Measurements from ENCODE around the gene GARIN5B. TPM values are rescaled to one million over a fixed set of nuclear protein-coding genes. Genes with fewer than 3 reads are reported as not detected.

GARIN5B gene
- polyA plus RNA-seq, 1 of the 3 experiments (the other 2 are of a cell fraction): not detected

DNA sequence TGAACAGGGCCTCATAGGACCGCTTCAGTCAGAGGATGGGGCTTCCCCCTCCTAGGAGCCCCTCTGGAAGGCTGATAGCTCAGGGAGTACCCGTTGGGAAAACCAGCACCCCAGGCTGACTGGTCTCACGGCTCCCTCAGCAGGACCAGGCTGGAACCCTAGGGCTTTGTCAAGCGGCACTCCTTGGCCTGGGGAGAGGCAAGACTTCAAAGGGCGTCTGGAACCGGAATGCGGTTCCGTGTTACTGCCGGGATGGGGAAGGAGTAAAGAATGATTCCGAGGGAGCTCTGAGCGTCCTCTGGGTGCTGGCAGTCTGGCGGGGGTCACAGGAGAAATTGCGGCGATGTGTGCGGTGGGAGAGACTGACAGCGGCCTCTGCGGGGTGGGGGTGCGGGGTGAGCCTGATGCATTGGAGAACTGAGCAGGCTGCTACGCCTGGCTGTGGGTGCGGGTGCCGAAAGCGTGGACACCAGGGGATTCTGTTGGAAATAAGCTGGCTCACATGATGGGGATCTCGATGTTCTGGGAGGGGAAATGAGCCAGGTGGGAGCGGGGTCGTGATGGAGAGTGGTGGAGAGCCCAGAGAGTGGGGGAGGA lies 10.4 kb downstream of the GARIN5B start:
- Histone ChIP-seq H2AFZ (ENCODE audit: low read depth) (no peak overlapping the region), H4K20me1 (ENCODE audit: insufficient read depth) (no peaks in the 10 kb centered on the region), H3K9me3 (no peaks in the 10 kb centered on the region), H3K27me3 (ENCODE audit: insufficient read depth) (peaks cover 38% of the 10 kb centered on the region), H3K36me3 (replicated peaks in 1 of 2; ENCODE audit: control insufficient read depth in 1 of 2, insufficient read depth in 2 of 2, low read length in 1 of 2) (no peaks in the 10 kb centered on the region), H3K4me2 (no peak overlapping the region), H3K4me1 (ENCODE audit: control insufficient read depth in 1 of 2, insufficient read depth in 2 of 2, low read depth in 1 of 2, low read length in 1 of 2) (peaks cover 0 to 17% of the 10 kb centered on the region in 2 experiments; a peak in 1 of 4 replicates), H3K9ac (no peak overlapping the region), H3F3A (replicated peaks; ENCODE audit: insufficient read depth) (peaks cover 14% of the 10 kb centered on the region), H3K4me3 (ENCODE audit: low read depth in 2 of 2, low read length in 1 of 2) (no peak overlapping the region), H3K27ac (ENCODE audit: low read depth in 2 of 2, low read length in 1 of 2) (no peak overlapping the region), H3K79me2 (ENCODE audit: insufficient read depth) (no peaks in the 10 kb centered on the region), H3K9me2 (no peaks in the 10 kb centered on the region)
- TF ChIP-seq FOSL2 (IDR thresholded peaks at IDR 0.05; ENCODE audit: borderline replicate concordance, low read depth) (no peak), MEF2A (IDR thresholded peaks at IDR 0.05; ENCODE audit: borderline replicate concordance, low read depth) (no peak), FOXM1 (IDR thresholded peaks at IDR 0.05; ENCODE audit: low read depth) (no peak), POLR2AphosphoS5 (IDR thresholded peaks at IDR 0.05; ENCODE audit: low read depth, low read length) (no peak), YY1 (IDR thresholded peaks at IDR 0.05; ENCODE audit: low read depth) (no peak), GABPA (IDR thresholded peaks at IDR 0.05; ENCODE audit: low read depth) (no peak), SIN3A (IDR thresholded peaks at IDR 0.05; ENCODE audit: borderline replicate concordance, low read depth, low read length) (no peak), USF2 (IDR thresholded peaks at IDR 0.05; ENCODE audit: borderline replicate concordance, low read depth, low read length) (no peak), ELF1 (IDR thresholded peaks at IDR 0.05) (no peak), NRF1 (IDR thresholded peaks at IDR 0.05; ENCODE audit: low read depth, low read length) (no peak), TAF1 (IDR thresholded peaks at IDR 0.05; ENCODE audit: borderline replicate concordance, low read depth, low read length) (no peak), EP300 (IDR thresholded peaks at IDR 0.05; ENCODE audit: borderline replicate concordance in 1 of 2, low read depth in 1 of 2, low read length in 1 of 2) (no peak), FOXJ3 (CRISPR knock-in tag; IDR thresholded peaks at IDR 0.05) (no peak)
- DNase-seq: no peak
- ChIA-PET CTCF (interaction anchor here (1.0 to 2.5 kb wide), 5 partner anchors 8 to 51 kb away, joined by 3 to 9 read pairs (median 3); partner anchors contain the start of genes KMT5C and TMEM238), POLR2A (interaction anchor here (1.6 to 1.7 kb wide), 2 partner anchors 13 to 31 kb away, joined by 5 to 7 read pairs; partner anchors contain the start of genes KMT5C and TMEM238)
- 42% methylated on average over 24 of the region's 25 CpGs for WGBS (ENCODE audit: low lambda C conversion rate)

DNA sequence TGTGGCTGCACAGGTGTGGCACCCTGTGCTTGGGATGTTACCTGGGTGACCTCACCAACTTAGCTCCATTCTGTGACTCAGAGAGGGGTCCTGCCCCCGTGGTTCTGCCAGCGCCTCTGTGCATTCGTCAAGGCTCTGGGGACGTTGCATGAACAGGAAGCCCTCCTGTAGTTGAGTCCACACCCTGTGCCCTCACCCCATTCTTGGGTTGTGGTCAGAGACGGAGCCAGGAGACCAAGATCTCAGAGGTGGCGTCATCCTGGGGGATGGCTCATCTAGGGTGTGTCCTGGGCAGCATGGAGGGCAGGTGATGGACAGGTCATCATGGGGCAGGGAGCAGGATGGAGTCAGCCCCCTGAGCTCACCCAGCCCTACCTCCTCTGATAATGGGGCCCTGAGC lies 11.0 kb downstream of the GARIN5B start:
- H2AFZ ChIP-seq (ENCODE audit: low read depth): no peak overlapping the region
- POLR2A ChIA-PET: interaction anchor here (1.6 kb wide), 1 partner anchor 13 kb away, joined by 7 read pairs; the partner anchor contains the start of gene KMT5C
- H3K36me3 ChIP-seq (replicated peaks in 1 of 2; ENCODE audit: control insufficient read depth in 1 of 2, insufficient read depth in 2 of 2, low read length in 1 of 2): no peaks in the 10 kb centered on the region
- no peak overlapping the region for H3K4me2 ChIP-seq
- TF ChIP-seq NRF1 (IDR thresholded peaks at IDR 0.05; ENCODE audit: low read depth, low read length) (no peak), NFIC (IDR thresholded peaks at IDR 0.05; ENCODE audit: borderline replicate concordance) (no peak), FOSL2 (IDR thresholded peaks at IDR 0.05; ENCODE audit: borderline replicate concordance, low read depth) (no peak), POLR2AphosphoS5 (IDR thresholded peaks at IDR 0.05; ENCODE audit: low read depth, low read length) (no peak), IRF3 (IDR thresholded peaks at IDR 0.05; ENCODE audit: low read depth, low read length) (no peak), TCF12 (IDR thresholded peaks at IDR 0.05) (no peak), TAF1 (IDR thresholded peaks at IDR 0.05; ENCODE audit: borderline replicate concordance, low read depth, low read length) (no peak), MEF2A (IDR thresholded peaks at IDR 0.05; ENCODE audit: borderline replicate concordance, low read depth) (no peak), RCOR1 (IDR thresholded peaks at IDR 0.05; ENCODE audit: low read length) (no peak)
- no peak overlapping the region for H3K4me3 ChIP-seq (ENCODE audit: low read depth in 2 of 2, low read length in 1 of 2)
- DNase-seq: no peak
- H3K27me3 ChIP-seq (ENCODE audit: insufficient read depth): peaks cover 38% of the 10 kb centered on the region
- H3K4me1 ChIP-seq (ENCODE audit: control insufficient read depth in 1 of 2, insufficient read depth in 2 of 2, low read depth in 1 of 2, low read length in 1 of 2): peaks cover 0 to 17% of the 10 kb centered on the region in 2 experiments; a peak in 1 of 4 replicates
- H3K9ac ChIP-seq: no peak overlapping the region
- no peaks in the 10 kb centered on the region for H4K20me1 ChIP-seq (ENCODE audit: insufficient read depth)
- CTCF ChIA-PET: interaction anchor here (1.0 to 2.5 kb wide), 4 partner anchors 11 to 50 kb away, joined by 3 to 9 read pairs (median 4); partner anchors contain the start of genes KMT5C and TMEM238
- H3K9me3 ChIP-seq: no peaks in the 10 kb centered on the region
- H3F3A ChIP-seq (replicated peaks; ENCODE audit: insufficient read depth): peaks cover 15% of the 10 kb centered on the region
- H3K79me2 ChIP-seq (ENCODE audit: insufficient read depth): no peaks in the 10 kb centered on the region
- H3K27ac ChIP-seq (ENCODE audit: low read depth in 2 of 2, low read length in 1 of 2): no peak overlapping the region
- WGBS (ENCODE audit: low lambda C conversion rate): 83% methylated on average over 4 of the region's 6 CpGs
- no peaks in the 10 kb centered on the region for H3K9me2 ChIP-seq
